B cell (primary cell): ENCODE results near the gene PDE3A. TPM values are rescaled to one million over a fixed set of nuclear protein-coding genes. Genes with fewer than 3 reads are reported as not detected.

Experiments used
- ATAC-seq: fragments of 200-7000 bp; cut with Tn5 transposase; one replicate; pipeline ENCODE4 v1.10.0; 2021; ENCODE audit warnings: low read depth, mild to moderate bottlenecking, moderate number of reproducible peaks, moderate library complexity
- CTCF ChIA-PET: fragments of 350-600 bp; sonication (Branson Sonifier 250); formaldehyde crosslinking; loops from one replicate; lab custom pipeline; 2021; ENCODE audit warnings: antibody characterized with exemption, inconsistent platforms; lab: Charles Lee
- POLR2A ChIA-PET: fragments of 350-600 bp; sonication (Branson Sonifier 250); formaldehyde crosslinking; loops from one replicate; lab custom pipeline; 2021; ENCODE audit warnings: antibody characterized with exemption; lab: Charles Lee
- DNase-seq: peaks from one replicate; pipeline ENCODE4 v3.0.0; 2013
- H2AFZ ChIP-seq: 2 replicates; pipeline ENCODE4 v1.6.1; 2012; ENCODE audit warnings: mild to moderate bottlenecking, low read depth, low read length; ENCODE audit not compliant: insufficient read depth, poor library complexity, severe bottlenecking
- H3K27ac ChIP-seq, 2 donors: 1 replicate in 1 of 2; 2 replicates in 1 of 2; pipeline ENCODE4 v1.5.1; 2012 to 2013; ENCODE audit warnings: low read length in 2 of 2, mild to moderate bottlenecking in 2 of 2, moderate library complexity in 1 of 2
- H3K27me3 ChIP-seq, 4 experiments: fragments of 200-600 bp in 1 of 4; sonication (generic) in 1 of 4; replicated peaks in 1 of 4; 1 replicate in 2 of 4; 2 replicates in 2 of 4; pipeline versions ENCODE4 v1.6.1 to v1.7.0; 2013 to 2016; ENCODE audit warnings: low read length in 3 of 4, mild to moderate bottlenecking in 2 of 4, mixed read lengths in 1 of 4, moderate library complexity in 1 of 4; ENCODE audit not compliant: insufficient read depth in 4 of 4, control insufficient read depth in 3 of 4; ENCODE audit errors: control extremely low read depth in 1 of 4
- H3K36me3 ChIP-seq, 2 experiments: replicated peaks in 1 of 2; 1 replicate in 1 of 2; 2 replicates in 1 of 2; pipeline versions ENCODE4 v1.6.1 to v1.7.1; 2013; ENCODE audit warnings: low read length in 1 of 2; ENCODE audit not compliant: insufficient read depth in 2 of 2, control insufficient read depth in 1 of 2; ENCODE audit errors: control extremely low read depth in 1 of 2, extremely low read depth in 1 of 2
- H3K4me1 ChIP-seq, 2 donors: fragments of 200-600 bp in 1 of 2; sonication (generic) in 1 of 2; 1 replicate in 1 of 2; 2 replicates in 1 of 2; pipeline versions ENCODE4 v1.5.1 to v1.6.1; 2013 to 2017; ENCODE audit warnings: low read length in 2 of 2; ENCODE audit not compliant: control insufficient read depth in 2 of 2, insufficient read depth in 2 of 2
- H3K4me2 ChIP-seq: replicated peaks from 2 replicates; pipeline ENCODE3; 2012; ENCODE audit warnings: mild to moderate bottlenecking, low read depth, low read length; ENCODE audit not compliant: poor library complexity, severe bottlenecking
- H3K4me3 ChIP-seq, 5 experiments: fragments of 200-600 bp in 1 of 5; sonication (generic) in 1 of 5; 1 replicate in 3 of 5; 2 replicates in 2 of 5; pipeline versions ENCODE4 v1.5.1 to v1.7.0; 2011 to 2016; ENCODE audit warnings: low read length in 4 of 5, mild to moderate bottlenecking in 4 of 5, low read depth in 2 of 5, control low read depth in 1 of 5, moderate library complexity in 1 of 5; ENCODE audit not compliant: insufficient read depth in 1 of 5; ENCODE audit errors: control extremely low read depth in 1 of 5, extremely low read depth in 1 of 5
- H3K79me2 ChIP-seq: fragments of 200-600 bp; sonication (generic); one replicate; pipeline ENCODE4 v1.6.0; 2016; ENCODE audit warnings: low read length; ENCODE audit not compliant: control insufficient read depth, insufficient read depth
- H3K9ac ChIP-seq: fragments of 200-600 bp; sonication (generic); 2 replicates; pipeline ENCODE4 v1.6.1; 2017; ENCODE audit warnings: mild to moderate bottlenecking, low read length, moderate library complexity
- H3K9me3 ChIP-seq, 3 donors: one replicate each; pipeline versions ENCODE4 v1.6.1 to v1.7.1; 2013; ENCODE audit warnings: low read length in 2 of 3; ENCODE audit not compliant: control insufficient read depth in 2 of 3, insufficient read depth in 1 of 3; ENCODE audit errors: control extremely low read depth in 1 of 3
- H4K20me1 ChIP-seq: 2 replicates; pipeline ENCODE4 v1.6.0; 2012; ENCODE audit warnings: mild to moderate bottlenecking, low read length; ENCODE audit not compliant: insufficient read depth, control insufficient read depth, poor library complexity, severe bottlenecking
- H3K27ac Mint-ChIP-seq: one replicate; pipeline ENCODE4 v1.8.0; 2021; ENCODE audit warnings: mixed read lengths
- H3K27me3 Mint-ChIP-seq: one replicate; pipeline ENCODE4 v1.8.0; 2021; ENCODE audit warnings: mixed read lengths
- H3K4me1 Mint-ChIP-seq: one replicate; pipeline ENCODE4 v1.8.0; 2021; ENCODE audit warnings: mixed read lengths
- H3K4me3 Mint-ChIP-seq: one replicate; pipeline ENCODE4 v1.8.0; 2021; ENCODE audit warnings: mixed read lengths
- H3K9me3 Mint-ChIP-seq: one replicate; pipeline ENCODE4 v1.8.0; 2022; ENCODE audit warnings: mixed read lengths; ENCODE audit not compliant: insufficient read depth
- CTCF ChIP-seq: fragments of 200-600 bp; IDR thresholded peaks from one replicate; pipeline ENCODE4 v1.8.0; 2022; ENCODE audit warnings: antibody characterized with exemption, mild to moderate bottlenecking
- EZH2 ChIP-seq: IDR thresholded peaks from 2 replicates; pipeline ENCODE4 v1.6.1; 2012; ENCODE audit warnings: borderline replicate concordance, low read depth, mild to moderate bottlenecking, moderate library complexity, low read length; ENCODE audit not compliant: insufficient read depth, poor library complexity, severe bottlenecking
- WGBS: methylation state at CpG from one replicate; pipeline ENCODE4 v1.1.5; 2013; ENCODE audit warnings: missing lambda C conversion rate; ENCODE audit not compliant: insufficient coverage; 5-methylcytosine and 5-hydroxymethylcytosine counted together
- intact Hi-C: fragments of 100-400 bp; cut with micrococcal nuclease; formaldehyde crosslinking; loops from one replicate; pipeline ENCODE4 v1.10.0; 2022
- polyA plus RNA-seq: library from polyadenylated mRNA; depleted of rRNA; stranded (reverse); fragments of >200 nt; gene quantifications from 2 replicates; pipeline ENCODE4 v1.2.3, GENCODE V29; 2012
- total RNA-seq, 2 donors: library from RNA; stranded (reverse); fragments of 120-200 nt in 1 of 2; gene quantifications; 1 replicate in 1 of 2; 2 replicates in 1 of 2; pipeline versions ENCODE4 v1.2.3 to v1.2.4, GENCODE V29; 2013 to 2022

Gene PDE3A
- total and polyA plus RNA-seq, 2 donors (not counting 1 experiment from before 2014, with no cell fraction given) = not detected

- intact Hi-C loops = no loop called here
- ATAC-seq = no peak
Observed at GRCh38 chr12:20596061-20596460, 227.7 kb downstream of the PDE3A start.

DNA sequence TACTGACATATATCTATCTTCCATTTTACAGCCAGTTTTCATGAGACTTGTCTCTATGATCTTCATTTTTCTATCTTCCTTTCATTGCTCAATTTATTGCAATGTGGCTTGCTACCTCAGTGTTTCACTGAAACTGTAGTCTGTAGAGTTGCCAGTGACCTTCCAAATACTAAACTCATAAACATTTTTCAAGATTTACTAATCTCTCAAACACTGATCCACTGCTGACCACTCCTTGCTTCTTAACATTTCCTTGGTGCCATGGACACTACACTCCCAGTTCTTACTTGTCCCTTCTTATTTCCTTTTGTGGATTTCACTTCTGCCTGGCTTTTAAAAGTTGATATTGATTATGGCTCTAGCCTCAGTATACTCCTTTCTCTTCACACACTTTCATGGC lies 231.4 kb downstream of the PDE3A start:
- TF ChIP-seq EZH2 (no peak), CTCF (no peak)
- H3K4me3 ChIP-seq = no peak overlapping the region
- H3K4me2 ChIP-seq = no peak overlapping the region
- Mint-ChIP-seq H3K27ac (no peak overlapping the region), H3K27me3 (no peaks in the 10 kb centered on the region), H3K4me1 (no peaks in the 10 kb centered on the region), H3K4me3 (no peak overlapping the region), H3K9me3 (no peaks in the 10 kb centered on the region)
- CTCF ChIA-PET = no interaction called here
- H3K9ac ChIP-seq = no peak overlapping the region
- no peaks in the 10 kb centered on the region for H3K4me1 ChIP-seq
- H3K36me3 ChIP-seq = no peaks in the 10 kb centered on the region
- no peak for ATAC-seq
- no peak for DNase-seq
- H2AFZ ChIP-seq = no peak overlapping the region
- no peaks in the 10 kb centered on the region for H3K79me2 ChIP-seq
- H3K27ac ChIP-seq = no peak overlapping the region
- POLR2A ChIA-PET = no interaction called here
- no peaks in the 10 kb centered on the region for H3K9me3 ChIP-seq
- intact Hi-C loops = no loop called here
- no peaks in the 10 kb centered on the region for H4K20me1 ChIP-seq
- no peaks in the 10 kb centered on the region for H3K27me3 ChIP-seq

More at GRCh38 chr12:20596061-20596460, 227.7 kb downstream of the PDE3A start:
- no peak overlapping the region for H3K9ac ChIP-seq
- TF ChIP-seq CTCF (no peak), EZH2 (no peak)
- H2AFZ ChIP-seq = no peak overlapping the region
- no peak overlapping the region for H3K4me3 ChIP-seq
- ChIA-PET POLR2A (no interaction called here), CTCF (no interaction called here)
- no peaks in the 10 kb centered on the region for H3K27me3 ChIP-seq
- H3K27ac Mint-ChIP-seq = no peak overlapping the region
- H3K4me1 ChIP-seq = no peaks in the 10 kb centered on the region
- no peaks in the 10 kb centered on the region for H3K4me1 Mint-ChIP-seq
- WGBS = no CpG with 5 or more reads among the region's 1 CpG
- H3K36me3 ChIP-seq = no peaks in the 10 kb centered on the region
- no peak overlapping the region for H3K4me3 Mint-ChIP-seq
- H3K79me2 ChIP-seq = no peaks in the 10 kb centered on the region
- no peak overlapping the region for H3K4me2 ChIP-seq
- no peak for DNase-seq
- H3K9me3 ChIP-seq = no peaks in the 10 kb centered on the region
- no peaks in the 10 kb centered on the region for H4K20me1 ChIP-seq
- no peaks in the 10 kb centered on the region for H3K9me3 Mint-ChIP-seq
- no peaks in the 10 kb centered on the region for H3K27me3 Mint-ChIP-seq
- no peak overlapping the region for H3K27ac ChIP-seq
